ENCODE measurements around the gene PLCB3.

DNA sequence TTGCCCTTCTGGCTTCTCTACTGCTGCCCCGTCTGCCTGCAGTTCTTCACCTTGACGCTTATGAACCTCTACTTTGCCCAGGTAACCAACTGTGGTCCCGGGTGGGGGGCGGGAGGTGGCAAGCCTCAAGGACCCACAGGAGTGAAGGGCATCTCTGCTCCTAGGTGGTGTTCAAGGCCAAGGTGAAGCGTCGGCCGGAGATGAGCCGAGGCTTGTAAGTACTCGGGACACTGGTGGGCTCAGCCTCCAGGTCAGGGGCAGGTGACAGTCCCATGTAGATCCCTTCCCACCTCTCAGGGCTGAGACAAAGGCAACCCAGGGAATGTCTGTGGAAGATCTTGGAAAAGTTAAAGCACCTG lies 35.5 kb downstream of the PLCB3 start:
- TF ChIP-seq, protein P1, sequence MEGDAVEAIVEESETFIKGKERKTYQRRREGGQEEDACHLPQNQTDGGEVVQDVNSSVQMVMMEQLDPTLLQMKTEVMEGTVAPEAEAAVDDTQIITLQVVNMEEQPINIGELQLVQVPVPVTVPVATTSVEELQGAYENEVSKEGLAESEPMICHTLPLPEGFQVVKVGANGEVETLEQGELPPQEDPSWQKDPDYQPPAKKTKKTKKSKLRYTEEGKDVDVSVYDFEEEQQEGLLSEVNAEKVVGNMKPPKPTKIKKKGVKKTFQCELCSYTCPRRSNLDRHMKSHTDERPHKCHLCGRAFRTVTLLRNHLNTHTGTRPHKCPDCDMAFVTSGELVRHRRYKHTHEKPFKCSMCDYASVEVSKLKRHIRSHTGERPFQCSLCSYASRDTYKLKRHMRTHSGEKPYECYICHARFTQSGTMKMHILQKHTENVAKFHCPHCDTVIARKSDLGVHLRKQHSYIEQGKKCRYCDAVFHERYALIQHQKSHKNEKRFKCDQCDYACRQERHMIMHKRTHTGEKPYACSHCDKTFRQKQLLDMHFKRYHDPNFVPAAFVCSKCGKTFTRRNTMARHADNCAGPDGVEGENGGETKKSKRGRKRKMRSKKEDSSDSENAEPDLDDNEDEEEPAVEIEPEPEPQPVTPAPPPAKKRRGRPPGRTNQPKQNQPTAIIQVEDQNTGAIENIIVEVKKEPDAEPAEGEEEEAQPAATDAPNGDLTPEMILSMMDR (IDR thresholded peaks at IDR 0.05; ENCODE audit: low read depth, low read length) = no peak
- TF ChIP-seq EZH2phosphoT487 (IDR thresholded peaks at IDR 0.05; ENCODE audit: low read depth) = no peak

All from OCI-LY3 (cell line).